ENCODE results near the gene ADH7.

ADH7 gene

GRCh38 chr4:99414401-99414800, 20.7 kb downstream of the ADH7 start (continued):
- TF ChIP-seq ZNF48 (tag by site-specific recombination; IDR thresholded peaks at IDR 0.05) (no peak), ZNF37A (tag by site-specific recombination; IDR thresholded peaks at IDR 0.05) (no peak)
- TF ChIP-seq, protein P1, sequence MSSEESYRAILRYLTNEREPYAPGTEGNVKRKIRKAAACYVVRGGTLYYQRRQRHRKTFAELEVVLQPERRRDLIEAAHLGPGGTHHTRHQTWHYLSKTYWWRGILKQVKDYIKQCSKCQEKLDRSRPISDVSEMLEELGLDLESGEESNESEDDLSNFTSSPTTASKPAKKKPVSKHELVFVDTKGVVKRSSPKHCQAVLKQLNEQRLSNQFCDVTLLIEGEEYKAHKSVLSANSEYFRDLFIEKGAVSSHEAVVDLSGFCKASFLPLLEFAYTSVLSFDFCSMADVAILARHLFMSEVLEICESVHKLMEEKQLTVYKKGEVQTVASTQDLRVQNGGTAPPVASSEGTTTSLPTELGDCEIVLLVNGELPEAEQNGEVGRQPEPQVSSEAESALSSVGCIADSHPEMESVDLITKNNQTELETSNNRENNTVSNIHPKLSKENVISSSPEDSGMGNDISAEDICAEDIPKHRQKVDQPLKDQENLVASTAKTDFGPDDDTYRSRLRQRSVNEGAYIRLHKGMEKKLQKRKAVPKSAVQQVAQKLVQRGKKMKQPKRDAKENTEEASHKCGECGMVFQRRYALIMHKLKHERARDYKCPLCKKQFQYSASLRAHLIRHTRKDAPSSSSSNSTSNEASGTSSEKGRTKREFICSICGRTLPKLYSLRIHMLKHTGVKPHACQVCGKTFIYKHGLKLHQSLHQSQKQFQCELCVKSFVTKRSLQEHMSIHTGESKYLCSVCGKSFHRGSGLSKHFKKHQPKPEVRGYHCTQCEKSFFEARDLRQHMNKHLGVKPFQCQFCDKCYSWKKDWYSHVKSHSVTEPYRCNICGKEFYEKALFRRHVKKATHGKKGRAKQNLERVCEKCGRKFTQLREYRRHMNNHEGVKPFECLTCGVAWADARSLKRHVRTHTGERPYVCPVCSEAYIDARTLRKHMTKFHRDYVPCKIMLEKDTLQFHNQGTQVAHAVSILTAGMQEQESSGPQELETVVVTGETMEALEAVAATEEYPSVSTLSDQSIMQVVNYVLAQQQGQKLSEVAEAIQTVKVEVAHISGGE (tag by site-specific recombination; conservative IDR thresholded peaks at IDR 0.05; ENCODE audit: low read depth), result no peak
- TF ChIP-seq, protein P2, sequence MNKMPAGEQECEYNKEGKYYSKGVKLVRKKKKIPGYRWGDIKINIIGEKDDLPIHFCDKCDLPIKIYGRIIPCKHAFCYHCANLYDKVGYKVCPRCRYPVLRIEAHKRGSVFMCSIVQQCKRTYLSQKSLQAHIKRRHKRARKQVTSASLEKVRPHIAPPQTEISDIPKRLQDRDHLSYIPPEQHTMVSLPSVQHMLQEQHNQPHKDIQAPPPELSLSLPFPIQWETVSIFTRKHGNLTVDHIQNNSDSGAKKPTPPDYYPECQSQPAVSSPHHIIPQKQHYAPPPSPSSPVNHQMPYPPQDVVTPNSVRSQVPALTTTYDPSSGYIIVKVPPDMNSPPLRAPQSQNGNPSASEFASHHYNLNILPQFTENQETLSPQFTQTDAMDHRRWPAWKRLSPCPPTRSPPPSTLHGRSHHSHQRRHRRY (tag by site-specific recombination; IDR thresholded peaks at IDR 0.05), result no peak

DNA sequence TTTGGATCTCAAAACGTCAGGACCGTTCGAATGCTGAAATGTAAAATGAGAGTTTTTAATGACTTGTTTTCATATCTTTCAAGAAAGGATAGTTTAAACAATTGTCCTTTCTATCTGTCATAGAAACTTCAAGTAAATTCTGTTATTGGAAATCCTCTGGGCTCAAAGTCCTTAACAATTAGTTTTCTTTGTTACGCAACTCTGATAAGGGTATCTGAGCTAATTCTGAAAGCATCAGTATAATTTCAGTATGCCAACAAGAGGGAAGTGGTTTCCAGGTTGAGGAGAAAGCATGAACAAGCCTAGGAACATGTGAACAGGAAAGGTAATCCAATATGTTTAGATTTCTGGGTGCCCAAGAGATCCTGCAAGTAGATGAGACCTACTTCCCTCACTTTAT, 22.0 kb downstream of the ADH7 start:
- TF ChIP-seq HOXC10 (CRISPR knock-in tag; IDR thresholded peaks at IDR 0.05) (no peak), ZNF585B (tag by site-specific recombination; IDR thresholded peaks at IDR 0.05) (no peak), ZNF391 (tag by site-specific recombination; IDR thresholded peaks at IDR 0.05; ENCODE audit: borderline replicate concordance, low read depth) (no peak), OSR2 (tag by site-specific recombination; IDR thresholded peaks at IDR 0.05) (no peak)
- TF ChIP-seq, protein P3, sequence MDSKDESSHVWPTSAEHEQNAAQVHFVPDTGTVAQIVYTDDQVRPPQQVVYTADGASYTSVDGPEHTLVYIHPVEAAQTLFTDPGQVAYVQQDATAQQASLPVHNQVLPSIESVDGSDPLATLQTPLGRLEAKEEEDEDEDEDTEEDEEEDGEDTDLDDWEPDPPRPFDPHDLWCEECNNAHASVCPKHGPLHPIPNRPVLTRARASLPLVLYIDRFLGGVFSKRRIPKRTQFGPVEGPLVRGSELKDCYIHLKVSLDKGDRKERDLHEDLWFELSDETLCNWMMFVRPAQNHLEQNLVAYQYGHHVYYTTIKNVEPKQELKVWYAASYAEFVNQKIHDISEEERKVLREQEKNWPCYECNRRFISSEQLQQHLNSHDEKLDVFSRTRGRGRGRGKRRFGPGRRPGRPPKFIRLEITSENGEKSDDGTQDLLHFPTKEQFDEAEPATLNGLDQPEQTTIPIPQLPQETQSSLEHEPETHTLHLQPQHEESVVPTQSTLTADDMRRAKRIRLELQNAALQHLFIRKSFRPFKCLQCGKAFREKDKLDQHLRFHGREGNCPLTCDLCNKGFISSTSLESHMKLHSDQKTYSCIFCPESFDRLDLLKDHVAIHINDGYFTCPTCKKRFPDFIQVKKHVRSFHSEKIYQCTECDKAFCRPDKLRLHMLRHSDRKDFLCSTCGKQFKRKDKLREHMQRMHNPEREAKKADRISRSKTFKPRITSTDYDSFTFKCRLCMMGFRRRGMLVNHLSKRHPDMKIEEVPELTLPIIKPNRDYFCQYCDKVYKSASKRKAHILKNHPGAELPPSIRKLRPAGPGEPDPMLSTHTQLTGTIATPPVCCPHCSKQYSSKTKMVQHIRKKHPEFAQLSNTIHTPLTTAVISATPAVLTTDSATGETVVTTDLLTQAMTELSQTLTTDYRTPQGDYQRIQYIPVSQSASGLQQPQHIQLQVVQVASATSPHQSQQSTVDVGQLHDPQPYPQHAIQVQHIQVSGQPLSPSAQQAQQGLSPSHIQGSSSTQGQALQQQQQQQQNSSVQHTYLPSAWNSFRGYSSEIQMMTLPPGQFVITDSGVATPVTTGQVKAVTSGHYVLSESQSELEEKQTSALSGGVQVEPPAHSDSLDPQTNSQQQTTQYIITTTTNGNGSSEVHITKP (tag by site-specific recombination; IDR thresholded peaks at IDR 0.05), result no peak
- no peak overlapping the region for H3K4me3 ChIP-seq (ENCODE audit: low read depth, low read length)
- no peaks in the 10 kb centered on the region for H3K4me1 ChIP-seq (ENCODE audit: control insufficient read depth, insufficient read depth, low read length)
- POLR2A ChIA-PET, result no interaction called here
- H3K36me3 ChIP-seq (ENCODE audit: control insufficient read depth in 2 of 2, insufficient read depth in 1 of 2, low read length in 2 of 2), result no peaks in the 10 kb centered on the region
- no peak overlapping the region for H3K27ac ChIP-seq (ENCODE audit: extremely low read depth, low read depth, low read length)
- CTCF ChIA-PET, result no interaction called here
- no peaks in the 10 kb centered on the region for H3K9me3 ChIP-seq (ENCODE audit: control insufficient read depth, insufficient read depth, low read depth, low read length)

DNA sequence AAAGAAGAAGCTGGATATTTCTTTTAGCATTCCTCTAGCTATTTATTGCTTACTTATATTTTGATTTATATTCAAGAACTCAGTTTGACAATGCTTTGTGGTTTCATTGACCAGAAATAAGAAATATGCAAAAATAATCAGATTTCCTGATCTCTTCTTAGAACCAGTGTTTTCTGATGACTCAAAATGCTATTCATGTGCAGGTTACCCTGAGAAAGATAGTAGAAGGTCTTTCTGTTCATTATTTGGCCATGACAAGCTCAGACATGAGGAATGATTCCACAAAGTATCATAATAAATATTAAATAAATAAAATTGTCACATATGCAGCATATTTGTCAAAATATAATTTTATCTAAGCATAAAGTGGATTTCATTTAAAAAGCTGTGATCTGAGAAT, 24.1 kb downstream of the ADH7 start:
- no peaks in the 10 kb centered on the region for H3K9me3 ChIP-seq (ENCODE audit: control insufficient read depth, insufficient read depth, low read depth, low read length)
- H3K4me3 ChIP-seq (ENCODE audit: low read depth, low read length), result no peak overlapping the region
- H3K4me1 ChIP-seq (ENCODE audit: control insufficient read depth, insufficient read depth, low read length), result no peaks in the 10 kb centered on the region
- no peak overlapping the region for H3K27ac ChIP-seq (ENCODE audit: extremely low read depth, low read depth, low read length)
- no peaks in the 10 kb centered on the region for H3K36me3 ChIP-seq (ENCODE audit: control insufficient read depth in 2 of 2, insufficient read depth in 1 of 2, low read length in 2 of 2)
- ChIA-PET CTCF (interaction anchor here (0.8 kb wide), 1 partner anchor 397 kb away, joined by 4 read pairs; no protein-coding TSS in a partner anchor), POLR2A (no interaction called here)
- TF ChIP-seq ZNF629 (tag by site-specific recombination; IDR thresholded peaks at IDR 0.05), result no peak
- TF ChIP-seq ZBTB1 (tag by site-specific recombination; IDR thresholded peaks at IDR 0.05), result no peak
- TF ChIP-seq ZNF169 (tag by site-specific recombination; IDR thresholded peaks at IDR 0.05), result no peak
- TF ChIP-seq, protein P4, sequence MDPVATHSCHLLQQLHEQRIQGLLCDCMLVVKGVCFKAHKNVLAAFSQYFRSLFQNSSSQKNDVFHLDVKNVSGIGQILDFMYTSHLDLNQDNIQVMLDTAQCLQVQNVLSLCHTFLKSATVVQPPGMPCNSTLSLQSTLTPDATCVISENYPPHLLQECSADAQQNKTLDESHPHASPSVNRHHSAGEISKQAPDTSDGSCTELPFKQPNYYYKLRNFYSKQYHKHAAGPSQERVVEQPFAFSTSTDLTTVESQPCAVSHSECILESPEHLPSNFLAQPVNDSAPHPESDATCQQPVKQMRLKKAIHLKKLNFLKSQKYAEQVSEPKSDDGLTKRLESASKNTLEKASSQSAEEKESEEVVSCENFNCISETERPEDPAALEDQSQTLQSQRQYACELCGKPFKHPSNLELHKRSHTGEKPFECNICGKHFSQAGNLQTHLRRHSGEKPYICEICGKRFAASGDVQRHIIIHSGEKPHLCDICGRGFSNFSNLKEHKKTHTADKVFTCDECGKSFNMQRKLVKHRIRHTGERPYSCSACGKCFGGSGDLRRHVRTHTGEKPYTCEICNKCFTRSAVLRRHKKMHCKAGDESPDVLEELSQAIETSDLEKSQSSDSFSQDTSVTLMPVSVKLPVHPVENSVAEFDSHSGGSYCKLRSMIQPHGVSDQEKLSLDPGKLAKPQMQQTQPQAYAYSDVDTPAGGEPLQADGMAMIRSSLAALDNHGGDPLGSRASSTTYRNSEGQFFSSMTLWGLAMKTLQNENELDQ (tag by site-specific recombination; IDR thresholded peaks at IDR 0.05; ENCODE audit: low read depth), result no peak
- TF ChIP-seq ZFP37 (tag by site-specific recombination; IDR thresholded peaks at IDR 0.05), result no peak
